ENCODE measurements around the gene TPD52L1.
"Not testable (repeated sequence)": the region's sequence is repeated elsewhere in the genome, so short reads cannot be mapped to it uniquely, and the experiment has no call there.

Gene TPD52L1, protein sequence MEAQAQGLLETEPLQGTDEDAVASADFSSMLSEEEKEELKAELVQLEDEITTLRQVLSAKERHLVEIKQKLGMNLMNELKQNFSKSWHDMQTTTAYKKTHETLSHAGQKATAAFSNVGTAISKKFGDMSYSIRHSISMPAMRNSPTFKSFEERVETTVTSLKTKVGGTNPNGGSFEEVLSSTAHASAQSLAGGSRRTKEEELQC
- 0.13 to 0.20 reads per million in 2 donors for total RNA-seq

DNA sequence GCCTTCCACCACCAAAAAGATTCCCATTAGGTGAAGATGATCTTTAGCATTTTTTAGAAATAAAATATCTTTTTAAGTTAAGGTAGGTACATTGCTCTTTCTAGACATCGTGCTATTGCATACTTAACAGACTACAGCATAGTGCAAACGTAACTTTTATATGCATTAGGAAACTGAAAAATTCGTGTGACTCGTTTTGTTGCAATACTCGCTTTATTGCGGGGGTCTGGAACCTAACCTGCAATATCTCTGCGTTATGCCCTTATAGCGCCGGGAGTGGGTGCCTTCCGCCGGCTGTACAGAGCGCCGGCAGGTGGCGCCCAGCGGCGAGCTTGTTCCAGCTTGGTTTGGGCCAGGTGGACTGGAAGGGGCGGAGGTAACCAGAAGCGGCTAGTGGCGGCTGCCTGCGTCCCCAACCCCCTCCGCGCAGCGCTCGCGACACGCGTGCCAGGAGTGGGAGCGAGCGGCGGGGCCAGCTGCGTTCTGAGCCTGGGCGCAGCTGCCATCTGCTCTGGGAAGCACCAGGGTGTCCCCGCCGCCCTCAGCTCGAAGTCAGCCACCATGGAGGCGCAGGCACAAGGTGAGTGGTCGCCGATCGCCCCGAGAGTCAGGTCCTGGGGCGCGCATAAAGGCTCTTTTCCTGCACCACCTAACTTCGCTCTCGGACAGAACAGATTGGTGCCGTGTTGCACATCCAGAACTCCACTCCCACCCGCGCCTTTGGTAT, at the start of gene TPD52L1:
TSS of gene TPD52L1 (plus strand) at position 383 of the 727 bp plus-strand sequence. CDS start at position 562, 179 bp downstream.
- no peak for DNase-seq

DNA sequence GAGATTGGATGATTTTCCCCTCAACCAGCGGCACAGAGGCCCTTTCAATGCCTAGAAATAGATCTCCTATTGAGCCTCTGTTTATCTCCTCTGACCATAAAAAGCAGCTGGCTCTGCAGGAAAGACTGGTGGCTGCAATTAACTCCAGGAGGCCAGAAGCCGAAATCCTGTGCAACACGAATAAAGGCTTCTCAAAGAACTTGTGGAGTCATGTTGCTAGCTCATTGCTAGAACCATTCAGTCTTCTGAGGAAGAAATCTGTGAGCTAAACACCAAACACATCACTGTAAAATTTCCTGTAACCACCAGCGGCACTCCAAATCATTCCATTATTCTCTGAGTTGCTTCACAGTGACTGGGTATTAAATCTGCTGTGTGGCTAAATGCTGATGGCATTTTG, 49.1 kb upstream of the TPD52L1 start:
- no peak for DNase-seq

DNA sequence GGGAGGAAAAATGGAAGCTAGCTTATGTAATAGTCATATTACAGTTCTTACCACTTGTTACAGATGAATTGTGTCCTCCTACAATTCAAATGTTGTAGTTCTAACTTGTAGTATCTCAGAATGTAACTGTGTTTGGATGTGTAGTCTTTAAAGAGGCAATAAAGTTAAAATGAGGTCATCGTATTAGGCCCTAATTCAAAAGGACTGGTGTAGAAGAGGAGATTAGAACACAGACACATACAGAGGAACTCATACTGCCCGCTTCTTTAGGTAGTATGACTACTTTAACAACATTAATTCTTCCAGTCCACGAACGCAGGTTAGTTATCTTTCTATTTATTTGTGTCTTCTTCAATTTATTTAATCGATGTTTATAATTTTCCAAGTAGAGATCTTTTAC, 46.5 kb upstream of the TPD52L1 start:
- DNase-seq: no peak

DNA sequence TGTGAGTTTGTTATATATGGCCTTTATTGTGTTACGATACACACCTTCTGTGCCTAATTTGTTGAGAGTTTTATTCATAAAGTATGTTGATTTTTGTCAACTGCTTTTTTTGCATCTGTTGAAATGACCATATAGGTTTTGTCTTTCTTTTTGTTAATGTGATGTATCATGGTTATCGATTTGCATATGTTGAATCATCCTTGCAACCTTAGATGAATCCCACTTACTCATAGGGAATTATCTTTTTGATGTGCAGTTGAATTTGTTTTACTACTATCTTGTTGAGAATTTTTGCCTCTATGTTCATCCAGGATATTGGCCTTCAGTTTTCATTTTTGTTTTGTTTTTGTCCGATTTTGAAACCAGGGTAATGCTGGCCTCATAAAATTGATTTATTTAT, 45.7 kb upstream of the TPD52L1 start:
- no peak for DNase-seq

DNA sequence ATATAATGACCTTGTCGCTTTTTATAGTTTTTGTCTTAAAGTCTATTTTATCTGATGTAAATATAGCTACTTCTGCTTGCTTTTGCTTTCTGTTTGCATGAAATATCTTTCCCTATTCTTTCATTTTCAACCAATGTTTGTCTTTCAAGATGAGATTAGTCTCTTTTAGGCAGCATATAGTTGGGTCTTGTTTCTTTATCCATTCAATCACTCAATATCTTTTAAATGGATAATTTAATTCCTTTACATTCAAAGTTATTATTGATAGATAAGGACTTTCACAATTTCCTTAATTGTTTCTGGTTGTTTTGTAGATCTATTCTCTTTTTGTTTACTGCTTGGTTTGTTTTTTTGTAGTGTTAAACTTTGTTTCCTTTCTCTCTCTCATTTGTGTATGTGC, 43.5 kb upstream of the TPD52L1 start:
- DNase-seq: no peak

DNA sequence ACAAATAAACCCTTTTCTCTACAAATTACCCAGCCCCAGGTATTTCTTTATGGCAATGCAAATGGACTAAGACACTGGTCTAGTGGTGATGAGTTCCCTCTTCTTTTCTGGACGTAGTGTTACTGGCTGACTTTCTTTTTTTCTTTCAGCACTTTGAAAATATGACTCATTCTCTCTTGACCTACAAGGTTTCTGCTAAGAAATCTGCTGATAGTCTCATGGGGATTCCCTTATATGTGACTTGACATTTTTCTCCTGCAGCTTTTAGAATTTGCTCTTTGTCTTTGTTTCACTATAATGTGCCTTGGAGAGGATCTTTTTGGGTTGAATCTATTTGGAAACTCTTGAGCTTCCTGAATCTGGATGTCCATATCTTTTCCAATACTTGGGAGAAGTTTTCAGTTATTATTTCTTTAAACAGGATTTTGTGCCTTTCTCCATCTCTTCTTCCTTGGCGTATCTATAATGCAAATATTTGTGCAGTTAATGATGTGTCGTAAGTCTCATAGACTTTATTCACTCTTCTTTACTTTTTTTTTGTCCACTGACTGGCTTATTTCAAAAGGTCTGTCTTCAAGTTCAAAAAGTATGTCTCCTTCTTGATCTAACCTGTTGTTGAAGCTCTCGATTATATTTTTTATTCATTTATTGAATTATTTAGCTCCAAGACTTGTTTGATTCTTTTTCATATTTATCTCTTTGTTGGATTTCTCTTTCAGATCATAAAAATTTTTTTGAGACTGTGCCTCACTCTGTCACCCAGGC, 42.2 kb upstream of the TPD52L1 start:
- no peak for DNase-seq

DNA sequence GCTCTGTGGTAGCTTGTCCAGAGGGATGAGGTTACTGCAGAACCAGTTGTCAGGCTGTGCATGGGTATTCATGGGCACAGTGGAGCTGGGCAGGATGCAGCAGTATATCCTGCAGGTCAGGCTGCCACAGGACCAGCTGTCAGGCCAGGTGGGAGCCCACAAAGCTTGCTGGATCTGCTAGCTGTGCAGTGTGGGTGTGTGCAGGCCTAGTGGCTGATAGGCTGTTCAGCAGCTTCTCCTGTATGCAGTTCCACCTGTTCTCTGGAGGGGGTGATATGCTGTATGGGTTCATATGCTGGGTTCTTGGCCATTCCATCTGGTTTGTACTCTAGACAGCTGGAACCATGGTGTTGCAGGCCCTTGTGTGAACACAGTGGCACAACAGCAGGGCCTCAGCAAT, 40.6 kb upstream of the TPD52L1 start:
- DNase-seq: no peak

DNA sequence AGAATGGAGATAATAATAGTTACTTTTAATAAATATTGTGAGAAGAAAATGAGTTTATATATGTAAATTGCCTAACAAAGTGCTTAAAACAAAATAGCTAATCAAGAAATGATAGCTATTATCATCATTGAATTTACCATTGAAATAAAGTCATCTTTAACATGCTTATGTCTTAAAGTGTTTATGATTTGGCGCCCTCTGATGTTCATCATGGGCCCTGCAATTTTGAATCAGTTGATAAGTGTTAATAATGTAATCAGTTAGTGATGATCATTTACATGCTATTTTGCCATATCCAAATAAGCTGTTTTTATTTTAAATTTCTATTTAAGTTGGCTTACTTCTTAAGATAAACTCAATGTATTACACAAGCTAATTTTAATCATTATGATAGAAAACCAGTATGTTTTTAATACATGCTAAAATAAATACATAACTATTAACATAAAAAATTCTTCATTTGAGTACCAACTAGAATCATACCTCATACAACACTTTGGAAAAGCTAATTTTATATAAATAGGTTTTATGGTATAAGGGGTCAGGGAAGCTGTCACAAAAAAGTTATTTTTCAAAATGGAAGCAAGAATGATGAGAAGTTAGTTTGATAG, 39.2 kb upstream of the TPD52L1 start:
- DNase-seq: no peak

DNA sequence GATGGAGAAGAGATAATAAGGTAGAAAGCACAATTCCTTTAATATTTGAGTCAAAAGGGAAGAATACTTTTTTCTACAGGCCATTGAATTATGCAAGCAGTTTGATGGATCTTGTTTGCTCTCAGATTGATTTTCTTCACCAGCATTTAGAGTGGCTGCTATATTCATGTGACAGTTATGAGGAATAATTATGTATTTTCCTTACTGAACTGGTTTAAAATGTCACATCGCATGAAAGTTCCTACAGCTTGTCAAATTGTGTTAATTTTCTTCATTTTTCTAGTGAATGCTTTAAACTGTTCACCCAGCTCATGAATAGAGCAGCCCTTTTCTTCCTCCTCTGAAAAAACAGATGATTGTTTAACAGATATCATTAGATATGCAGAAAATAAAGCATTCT, 37.4 kb upstream of the TPD52L1 start:
- DNase-seq: no peak

DNA sequence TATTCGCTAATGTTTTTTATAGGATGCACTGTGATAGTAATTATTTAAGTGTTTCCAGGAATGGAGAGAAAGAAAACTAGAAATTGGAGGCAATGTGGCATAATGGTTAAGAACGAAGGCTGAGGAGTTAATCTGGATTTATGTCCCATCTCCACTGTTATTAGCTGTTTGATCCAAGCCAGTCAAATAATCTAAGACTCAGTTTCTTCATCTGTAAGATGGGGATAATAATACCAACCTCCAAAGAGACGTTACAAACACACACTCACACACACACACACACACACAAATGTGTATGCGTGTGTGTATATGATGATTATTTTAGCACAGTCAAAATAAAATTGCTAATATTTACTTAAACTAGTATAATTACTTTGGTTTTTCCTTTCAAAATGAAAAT, 36.9 kb upstream of the TPD52L1 start:
- no peak for DNase-seq

DNA sequence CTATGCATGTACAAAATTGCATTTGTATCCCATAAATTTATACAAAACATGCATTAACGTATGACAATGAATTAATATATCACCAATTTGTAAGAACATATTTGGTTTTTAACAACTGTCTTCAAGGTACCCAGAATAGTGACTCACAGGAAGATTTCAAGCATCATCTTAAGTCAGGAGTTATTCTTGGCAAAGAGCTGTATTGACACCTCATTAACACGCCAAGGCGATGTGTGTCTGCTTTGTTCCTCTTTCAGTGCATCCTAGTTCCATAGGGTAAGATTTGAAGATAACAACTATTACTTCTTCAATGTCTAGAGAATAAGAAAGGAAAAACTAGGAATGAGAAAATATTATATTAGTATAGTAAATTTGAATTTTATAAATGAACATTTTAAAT, 35.8 kb upstream of the TPD52L1 start:
- DNase-seq: no peak

DNA sequence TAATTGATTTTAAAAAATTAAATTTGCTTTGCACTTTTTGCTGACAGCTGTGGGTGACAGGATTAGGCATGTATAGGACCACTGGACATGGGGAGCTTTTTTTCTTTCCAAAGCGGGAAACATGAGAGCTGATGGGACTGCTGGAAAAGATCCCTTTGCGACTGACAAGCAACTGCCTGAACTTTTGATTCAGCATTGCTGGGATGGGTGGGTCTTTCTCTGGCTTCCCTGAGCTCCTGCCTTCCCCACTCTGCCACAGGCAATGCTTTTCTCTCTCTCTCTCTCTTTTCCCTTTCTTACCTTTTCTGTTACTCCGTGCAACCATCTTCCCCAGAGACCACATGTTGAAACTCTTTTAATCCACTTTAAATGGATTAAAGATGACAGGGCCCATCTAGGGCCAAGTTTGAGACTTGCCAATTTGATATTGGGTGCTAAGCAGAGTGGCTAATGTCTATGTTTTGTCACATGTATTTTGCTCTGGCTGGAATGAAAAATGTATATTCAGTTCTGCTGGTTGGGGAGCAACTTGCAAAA, 33.5 kb upstream of the TPD52L1 start:
- no peak for DNase-seq

DNA sequence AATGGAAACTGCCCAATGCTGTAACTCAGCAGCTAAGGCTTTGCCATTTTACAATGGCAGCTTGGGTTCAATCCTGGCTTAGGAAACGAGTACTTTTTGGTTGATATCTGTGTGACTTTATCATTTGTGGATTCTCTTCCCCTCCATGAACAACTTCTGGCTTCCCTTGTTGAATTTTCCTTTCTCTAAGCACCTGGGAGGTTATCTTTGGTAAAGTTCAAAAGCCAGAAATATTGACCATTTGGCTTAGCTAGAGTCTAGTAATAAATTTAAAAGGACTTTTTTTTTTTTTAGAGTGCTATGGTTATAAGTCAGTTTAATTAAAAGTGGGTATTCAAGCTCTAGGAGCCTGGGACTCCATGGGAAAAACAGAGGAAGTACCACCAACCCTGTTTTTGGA, 31.7 kb upstream of the TPD52L1 start:
- no peak for DNase-seq

DNA sequence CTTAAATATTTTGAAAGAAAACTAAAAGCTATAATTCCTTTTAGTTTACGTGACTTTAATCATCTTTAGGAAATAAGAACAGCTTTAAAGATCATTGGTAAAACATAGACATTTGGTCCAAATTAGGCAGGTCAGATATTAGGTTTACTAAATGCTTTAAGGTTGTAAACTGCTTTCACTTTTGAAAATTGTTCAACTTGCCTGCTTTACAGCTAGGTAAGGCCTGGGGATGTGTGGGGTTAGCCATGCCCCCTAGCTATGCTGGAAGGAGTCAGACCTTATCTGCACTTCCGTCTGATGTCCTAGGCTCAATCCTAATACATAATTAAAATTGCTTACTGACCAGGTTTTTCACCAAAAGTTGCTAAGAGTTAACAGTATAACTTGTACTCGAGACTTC, 30.5 kb upstream of the TPD52L1 start:
- DNase-seq: no peak

DNA sequence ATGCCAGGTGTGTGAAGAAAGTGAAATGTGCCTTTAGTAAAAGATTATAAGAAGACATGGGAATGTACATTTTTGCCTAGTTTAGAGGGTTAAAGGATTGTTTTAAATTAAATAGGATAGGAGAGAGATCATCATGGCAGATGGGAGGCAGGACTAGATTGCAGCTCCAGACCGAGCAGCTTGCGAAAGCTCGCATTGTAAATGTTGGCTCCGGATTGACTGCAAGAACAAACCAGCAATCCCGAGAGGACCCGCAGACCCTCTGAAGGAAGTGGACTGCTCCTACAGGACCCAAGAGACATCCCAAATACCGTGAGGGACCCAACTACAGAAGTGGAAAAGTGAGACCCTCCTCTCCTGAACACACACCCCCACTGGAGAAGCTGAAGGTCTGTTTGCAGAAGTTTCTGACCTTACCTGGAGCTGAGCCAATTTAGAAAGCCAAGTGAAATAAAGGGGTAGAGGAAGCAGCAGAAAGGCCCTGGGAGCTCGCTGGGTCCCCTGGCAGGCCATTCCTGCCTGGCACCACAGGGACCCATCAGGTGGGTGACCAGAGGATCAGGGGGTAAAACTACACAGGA, 30.0 kb upstream of the TPD52L1 start:
- DNase-seq: no peak

DNA sequence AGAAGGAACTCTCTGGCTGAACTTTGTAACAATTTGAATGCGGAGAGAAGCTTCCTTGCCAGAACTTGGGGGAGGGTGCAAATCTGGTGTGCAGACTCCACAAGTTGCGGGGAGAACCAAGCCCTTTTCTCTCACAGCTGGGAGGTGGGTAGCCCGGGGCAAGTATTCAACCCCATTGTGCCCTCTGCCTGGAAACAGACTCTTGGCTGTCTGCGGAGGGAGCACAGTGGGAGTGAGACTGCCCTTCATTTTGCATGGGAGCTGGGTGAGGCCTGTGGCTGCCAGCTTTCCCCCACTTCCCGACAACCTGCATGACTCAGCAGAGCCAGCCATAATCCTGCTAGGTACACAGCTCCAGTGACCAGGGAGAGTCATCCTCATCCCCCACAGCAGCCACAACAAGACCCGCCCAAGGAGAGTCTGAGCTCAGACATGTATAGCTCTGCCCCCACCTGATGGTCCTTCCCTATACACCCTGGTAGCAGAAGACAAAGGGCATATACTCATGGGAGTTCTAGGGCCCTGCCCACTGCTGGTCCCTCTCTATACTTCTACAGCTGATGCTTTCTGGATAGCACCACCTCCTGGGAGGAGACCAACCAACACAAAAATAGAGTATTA, 29.4 kb upstream of the TPD52L1 start:
- DNase-seq: no peak

DNA sequence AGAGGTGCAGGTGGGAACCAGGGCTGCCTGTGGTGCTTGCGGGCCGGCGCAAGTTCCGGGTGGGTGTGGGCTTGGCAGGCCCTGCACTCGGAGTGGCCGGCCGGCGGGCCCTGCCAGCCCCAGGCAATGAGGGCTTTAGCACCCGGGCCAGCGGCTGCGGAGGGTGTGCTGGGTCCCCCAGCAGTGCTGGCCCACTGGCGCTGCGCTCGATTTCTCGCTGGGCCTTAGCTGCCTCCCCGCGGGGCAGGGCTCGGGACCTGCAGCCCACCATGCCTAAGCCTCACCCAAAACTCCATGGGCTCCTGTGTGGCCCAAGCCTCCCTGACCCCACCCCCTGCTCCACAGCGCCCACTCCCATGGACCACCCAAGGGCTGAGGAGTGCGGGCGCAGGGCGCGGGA, 27.7 kb upstream of the TPD52L1 start:
- not testable (repeated sequence) for DNase-seq

DNA sequence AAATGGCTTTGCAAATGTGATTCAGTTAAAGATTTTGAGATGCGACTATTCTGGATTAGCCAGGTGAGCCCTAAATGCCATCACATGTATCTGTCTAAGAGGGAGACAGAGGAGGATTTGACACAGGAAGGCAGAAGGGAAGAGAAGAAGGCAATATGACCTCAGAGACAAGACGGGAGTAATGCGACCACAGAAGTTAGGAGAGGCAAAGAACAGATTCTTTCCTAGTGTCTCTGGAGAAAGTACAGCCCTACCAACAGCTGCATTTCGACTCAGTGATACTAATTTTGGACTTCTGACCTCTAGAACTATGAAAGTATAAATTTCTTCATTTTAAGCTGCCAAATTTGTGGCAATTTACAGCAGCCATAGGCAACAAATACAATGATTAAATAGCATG, 24.2 kb upstream of the TPD52L1 start:
- DNase-seq: no peak

DNA sequence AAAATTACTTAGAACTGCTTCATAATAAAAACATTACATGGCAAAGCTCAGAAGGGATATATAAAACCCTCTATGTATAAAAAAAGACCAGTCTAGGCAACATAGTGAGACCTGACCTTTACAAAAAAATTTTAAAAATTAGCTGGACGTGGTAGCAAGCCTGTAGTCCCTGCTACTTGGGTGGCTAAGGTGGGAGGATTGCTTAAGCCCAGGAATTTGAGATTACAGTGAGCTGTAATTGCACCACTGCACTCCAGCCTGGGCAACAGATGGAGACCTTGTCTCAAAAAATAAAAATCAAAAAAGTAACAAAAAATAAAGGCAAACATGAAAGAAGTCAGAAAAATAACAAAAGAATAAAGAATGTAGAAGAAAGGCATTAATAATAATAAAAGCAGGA, 21.5 kb upstream of the TPD52L1 start:
- DNase-seq: no peak

DNA sequence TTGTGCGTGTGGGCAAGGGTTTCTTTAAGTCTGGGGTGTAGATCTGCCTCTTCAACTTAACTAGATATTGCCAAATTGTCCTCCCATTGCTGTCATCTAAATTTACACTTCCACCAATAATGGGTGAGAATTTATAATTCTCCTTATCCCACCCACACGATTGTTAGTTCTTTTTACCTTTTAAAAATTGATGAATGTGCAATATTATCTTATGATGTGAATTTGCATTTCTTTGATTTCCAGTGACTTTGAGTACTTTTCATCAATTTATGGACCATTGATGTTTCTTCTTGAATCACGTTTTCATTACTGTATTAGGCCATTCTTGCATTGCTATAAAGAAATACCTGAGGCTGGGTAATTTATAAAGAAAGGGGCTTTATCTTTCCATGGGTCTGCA, 17.2 kb upstream of the TPD52L1 start:
- no peak for DNase-seq

DNA sequence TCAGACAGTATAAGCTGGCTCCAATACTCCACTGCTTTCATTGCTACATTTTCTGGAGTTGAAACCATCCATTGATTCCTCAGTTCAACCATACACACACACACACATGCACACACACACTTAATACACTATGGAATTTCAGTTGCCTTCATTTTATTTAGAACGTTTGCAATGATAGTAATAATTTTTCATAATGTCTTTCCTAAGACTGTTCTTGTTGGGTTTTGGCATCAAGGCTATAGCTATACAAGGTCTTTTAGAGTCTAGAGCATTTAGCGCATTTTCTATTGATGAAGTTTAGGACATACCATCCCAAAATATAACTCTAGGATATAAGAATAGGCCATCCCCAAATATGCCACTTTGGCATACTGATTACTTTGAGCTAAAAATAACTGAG, 15.5 kb upstream of the TPD52L1 start:
- no peak for DNase-seq

DNA sequence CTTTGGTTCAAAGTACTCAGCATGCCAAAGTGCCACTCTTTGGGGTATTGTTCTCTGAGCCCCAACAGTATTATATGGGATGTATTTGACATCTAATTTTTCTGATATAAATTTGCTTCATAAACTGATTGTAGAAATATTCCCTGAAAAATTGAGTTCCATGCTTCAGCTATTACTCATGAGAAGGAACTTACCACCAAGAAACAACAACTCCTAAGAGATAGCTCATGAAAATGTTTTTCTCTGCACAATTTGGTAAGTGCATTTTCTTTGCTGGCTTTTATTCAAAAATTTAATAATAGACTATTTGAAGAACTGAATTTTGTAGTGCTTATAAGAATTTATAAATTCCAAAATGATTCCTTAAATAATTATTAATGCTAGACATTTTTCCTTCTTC, 12.8 kb upstream of the TPD52L1 start:
- no peak for DNase-seq

DNA sequence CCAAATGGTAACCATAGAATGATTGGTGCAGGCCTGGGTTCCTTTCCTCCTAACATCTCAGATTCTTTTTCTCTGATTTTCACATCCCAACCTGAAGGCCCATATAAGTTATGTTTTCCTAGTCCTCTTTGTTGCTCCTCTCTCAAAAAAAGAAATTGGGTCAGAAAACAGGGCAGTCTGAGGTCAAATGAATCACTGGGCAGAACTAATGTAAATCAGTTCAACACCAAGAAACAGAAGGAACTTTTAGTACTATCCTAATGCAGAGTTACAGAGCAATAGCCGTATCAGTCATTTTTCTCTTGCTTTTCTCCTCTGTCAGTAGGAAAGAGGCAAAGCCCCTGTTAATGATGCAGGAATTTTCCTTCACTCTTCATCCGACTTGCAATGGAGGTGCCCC, 11.0 kb upstream of the TPD52L1 start:
- DNase-seq: no peak

Measured in activated gamma-delta T cell (primary cell).